Fibroblast of lung (primary cell): ENCODE data around the gene FTO.

Source experiments
- CTCF ChIP-seq, 2 donors: IDR thresholded peaks in 1 of 2; conservative IDR thresholded peaks in 1 of 2; 1 replicate in 1 of 2; 2 replicates in 1 of 2; pipeline ENCODE4 v1.5.1; 2011 to 2012; ENCODE audit warnings: low read length in 2 of 2, control low read depth in 1 of 2, inconsistent platforms in 1 of 2, low read depth in 1 of 2, mild to moderate bottlenecking in 1 of 2
- EZH2 ChIP-seq: IDR thresholded peaks from 2 replicates; pipeline ENCODE4 v1.5.1; 2012; ENCODE audit warnings: low read length, control low read depth, mild to moderate bottlenecking; ENCODE audit errors: missing control alignments

GRCh38 chr16:53668869-53669268, 35.1 kb upstream of the FTO start:
- TF ChIP-seq CTCF (conservative IDR thresholded peaks at IDR 0.05 in 1 of 2, IDR thresholded peaks at IDR 0.05 in 1 of 2; ENCODE audit: low read depth in 1 of 2, low read length in 2 of 2) (no peak), EZH2 (no peak)
